Measurements from ENCODE around the gene PCK2.

Gene PCK2

GRCh38 chr14:24137529-24138395, 43.7 kb downstream of the PCK2 start:
- peak overlapping the region; percentile 85 to 99 (median 97) for H3K4me2 ChIP-seq
- H3K9ac ChIP-seq: peak overlapping the region; percentile 12 to 98 (median 96); a peak in 14 of 22 replicates
- H3K27me3 ChIP-seq: no peaks in the 10 kb centered on the region
- no peaks in the 10 kb centered on the region for H3K9me3 ChIP-seq (replicated peaks in 1 of 11)
- H4K20me1 ChIP-seq: peaks cover 0 to 50% (median 34%) of the 10 kb centered on the region in 11 experiments; a peak in 17 of 22 replicates
- peak overlapping the region in 1 of 11 experiments; percentile 96; a peak in 1 of 22 replicates for H3K27ac ChIP-seq
- no peak for TF ChIP-seq Cebpa-rat (IDR thresholded peaks at IDR 0.05)
- H3K36me3 ChIP-seq: peaks cover 25 to 38% (median 31%) of the 10 kb centered on the region in 11 experiments
- peaks cover 52 to 58% (median 55%) of the 10 kb centered on the region in 10 experiments for H3K4me1 ChIP-seq
- peak overlapping the region; percentile 83 to 100 (median 96); a peak in 17 of 20 replicates for H3K4me3 ChIP-seq

GRCh38 chr14:24138396-24139271, 44.5 kb downstream of the PCK2 start:
- peak overlapping the region in 3 of 11 experiments; percentile 12 to 82 (median 44); a peak in 2 of 22 replicates for H3K9ac ChIP-seq

GRCh38 chr14:24139272-24139934, 45.3 kb downstream of the PCK2 start:
- no peak overlapping the region for H3K27ac ChIP-seq

More at GRCh38 chr14:24138396-24139271, 44.5 kb downstream of the PCK2 start:
- Histone ChIP-seq H3K4me1 (peaks cover 60 to 67% (median 64%) of the 10 kb centered on the region in 10 experiments), H3K36me3 (peaks cover 32 to 47% (median 38%) of the 10 kb centered on the region in 11 experiments), H3K4me3 (peak overlapping the region in 5 of 10 experiments; percentile 81 to 93 (median 87); a peak in 2 of 20 replicates), H4K20me1 (peaks cover 0 to 59% (median 41%) of the 10 kb centered on the region in 11 experiments; a peak in 17 of 22 replicates), H3K4me2 (peak overlapping the region; percentile 84 to 99 (median 96)), H3K27ac (no peak overlapping the region), H3K9me3 (replicated peaks in 1 of 11) (no peaks in the 10 kb centered on the region), H3K27me3 (no peaks in the 10 kb centered on the region)
- TF ChIP-seq Cebpa-rat (IDR thresholded peaks at IDR 0.05): no peak

GRCh38 chr14:24141097-24141880, 47.2 kb downstream of the PCK2 start, which contains the start of gene EMC9:
Gene EMC9 (minus strand): TSS chr14:24141591. CDS start chr14:24141304, 287 bp downstream.
- peak within 1 kb of the TSS; percentile 64 to 89 (median 82) for H3K4me3 ChIP-seq
- peak within 1 kb of the TSS; percentile 44 to 93 (median 86); a peak in 21 of 22 replicates for H3K27ac ChIP-seq
- H3K9me3 ChIP-seq (replicated peaks in 1 of 11): no peaks in the 10 kb centered on the region
- H3K9ac ChIP-seq: peak within 1 kb of the TSS; percentile 79 to 95 (median 90)
- H3K36me3 ChIP-seq: peaks cover 39 to 65% (median 52%) of the 10 kb centered on the region in 11 experiments
- H3K27me3 ChIP-seq: no peaks in the 10 kb centered on the region
- H4K20me1 ChIP-seq: peaks cover 0 to 70% (median 45%) of the 10 kb centered on the region in 11 experiments; a peak in 17 of 22 replicates
- H3K4me1 ChIP-seq: peaks cover 78 to 85% (median 81%) of the 10 kb centered on the region in 10 experiments
- peak within 1 kb of the TSS; percentile 85 to 99 (median 96) for H3K4me2 ChIP-seq
- no peak for TF ChIP-seq Cebpa-rat (IDR thresholded peaks at IDR 0.05)

More at GRCh38 chr14:24139272-24139934, 45.3 kb downstream of the PCK2 start:
- Histone ChIP-seq H3K4me1 (peaks cover 67 to 75% (median 72%) of the 10 kb centered on the region in 10 experiments), H4K20me1 (peaks cover 0 to 66% (median 45%) of the 10 kb centered on the region in 11 experiments; a peak in 17 of 22 replicates), H3K9me3 (replicated peaks in 1 of 11) (no peaks in the 10 kb centered on the region), H3K27me3 (no peaks in the 10 kb centered on the region), H3K36me3 (peaks cover 39 to 55% (median 46%) of the 10 kb centered on the region in 11 experiments), H3K4me2 (peak overlapping the region; percentile 84 to 99 (median 96)), H3K4me3 (peak overlapping the region in 9 of 10 experiments; percentile 64 to 89 (median 82); a peak in 17 of 20 replicates), H3K9ac (peak overlapping the region in 9 of 11 experiments; percentile 21 to 87 (median 36); a peak in 9 of 22 replicates)
- TF ChIP-seq Cebpa-rat (IDR thresholded peaks at IDR 0.05): no peak

- H3K4me3 ChIP-seq: peak overlapping the region in 5 of 10 experiments; percentile 14 to 46 (median 30); a peak in 6 of 20 replicates
- H4K20me1 ChIP-seq: peaks cover 0 to 58% (median 35%) of the 10 kb centered on the region in 11 experiments; a peak in 18 of 22 replicates
- no peak for TF ChIP-seq Cebpa-rat (IDR thresholded peaks at IDR 0.05)
- H3K36me3 ChIP-seq: peaks cover 26 to 51% (median 40%) of the 10 kb centered on the region in 11 experiments
- peak overlapping the region; percentile 25 to 98 (median 90); a peak in 21 of 22 replicates for H3K4me2 ChIP-seq
- H3K4me1 ChIP-seq: peaks cover 64 to 72% (median 67%) of the 10 kb centered on the region in 10 experiments
- H3K27ac ChIP-seq: peak overlapping the region in 3 of 11 experiments; percentile 5 to 31 (median 20); a peak in 2 of 22 replicates
- no peaks in the 10 kb centered on the region for H3K27me3 ChIP-seq
- no peaks in the 10 kb centered on the region for H3K9me3 ChIP-seq (replicated peaks in 1 of 11)
- peak overlapping the region in 6 of 11 experiments; percentile 10 to 48 (median 39); a peak in 10 of 22 replicates for H3K9ac ChIP-seq
Measured at GRCh38 chr14:24143511-24143910, 49.4 kb downstream of the PCK2 start.

GRCh38 chr14:24144451-24144850, 50.3 kb downstream of the PCK2 start:
- Histone ChIP-seq H3K4me3 (peak overlapping the region in 3 of 10 experiments; percentile 46 to 99 (median 98); a peak in 3 of 20 replicates), H3K36me3 (peaks cover 24 to 51% (median 40%) of the 10 kb centered on the region in 11 experiments), H3K4me2 (peak overlapping the region in 10 of 11 experiments; percentile 85 to 98 (median 96); a peak in 20 of 22 replicates), H3K9me3 (replicated peaks in 1 of 11) (no peaks in the 10 kb centered on the region), H3K27ac (peak overlapping the region in 1 of 11 experiments; percentile 5; a peak in 1 of 22 replicates), H4K20me1 (peaks cover 0 to 59% (median 36%) of the 10 kb centered on the region in 11 experiments; a peak in 18 of 22 replicates), H3K9ac (no peak overlapping the region), H3K27me3 (no peaks in the 10 kb centered on the region), H3K4me1 (peaks cover 64 to 69% (median 67%) of the 10 kb centered on the region in 10 experiments)
- no peak for TF ChIP-seq Cebpa-rat (IDR thresholded peaks at IDR 0.05)

GRCh38 chr14:24145219-24145618, 51.1 kb downstream of the PCK2 start:
- peak overlapping the region in 9 of 11 experiments; percentile 89 to 96 (median 91); a peak in 19 of 22 replicates for H3K9ac ChIP-seq
- H3K27ac ChIP-seq: peak overlapping the region in 6 of 11 experiments; percentile 83 to 94 (median 88); a peak in 7 of 22 replicates
- peaks cover 59 to 66% (median 61%) of the 10 kb centered on the region in 10 experiments for H3K4me1 ChIP-seq
- H3K9me3 ChIP-seq (replicated peaks in 1 of 11): no peaks in the 10 kb centered on the region
- no peak for TF ChIP-seq Cebpa-rat (IDR thresholded peaks at IDR 0.05)
- H4K20me1 ChIP-seq: peaks cover 3 to 59% (median 39%) of the 10 kb centered on the region in 11 experiments; a peak in 18 of 22 replicates
- H3K4me2 ChIP-seq: peak overlapping the region; percentile 85 to 98 (median 95)
- H3K36me3 ChIP-seq: peaks cover 29 to 54% (median 44%) of the 10 kb centered on the region in 11 experiments
- H3K27me3 ChIP-seq: no peaks in the 10 kb centered on the region
- peak overlapping the region; percentile 88 to 99 (median 92) for H3K4me3 ChIP-seq

Measured in BLaER1 treated with 17β-estradiol and CSF1 and Interleukin-3, amounts not matched to agents 10 nM and 100 nM (cell line).